NB4 (cell line): ENCODE data around the gene LRRK2.

Source experiments
- CTCF ChIP-seq: IDR thresholded peaks from one replicate; pipeline ENCODE4 v1.5.1; 2012; ENCODE audit warnings: low read depth, low read length
- MAX ChIP-seq: IDR thresholded peaks from 2 replicates; pipeline ENCODE4 v1.6.1; 2011; ENCODE audit warnings: low read depth, low read length
- MYC ChIP-seq: IDR thresholded peaks from 2 replicates; pipeline ENCODE4 v1.6.1; 2011; ENCODE audit warnings: low read depth, low read length
- POLR2A ChIP-seq: IDR thresholded peaks from 2 replicates; pipeline ENCODE4 v1.6.1; 2011; ENCODE audit warnings: mild to moderate bottlenecking; ENCODE audit not compliant: insufficient read length; ENCODE audit errors: extremely low read depth

GRCh38 chr12:40212566-40212965 lies 12.2 kb upstream of the LRRK2 start:
- TF ChIP-seq MAX (no peak), CTCF (no peak), POLR2A (no peak), MYC (no peak)
